ENCODE results near the gene USP48. TPM values are rescaled to one million over a fixed set of nuclear protein-coding genes. Genes with fewer than 3 reads are reported as not detected.

USP48 gene
- total RNA-seq, 1 experiment from 2014 or later = 84.8 TPM

DNA sequence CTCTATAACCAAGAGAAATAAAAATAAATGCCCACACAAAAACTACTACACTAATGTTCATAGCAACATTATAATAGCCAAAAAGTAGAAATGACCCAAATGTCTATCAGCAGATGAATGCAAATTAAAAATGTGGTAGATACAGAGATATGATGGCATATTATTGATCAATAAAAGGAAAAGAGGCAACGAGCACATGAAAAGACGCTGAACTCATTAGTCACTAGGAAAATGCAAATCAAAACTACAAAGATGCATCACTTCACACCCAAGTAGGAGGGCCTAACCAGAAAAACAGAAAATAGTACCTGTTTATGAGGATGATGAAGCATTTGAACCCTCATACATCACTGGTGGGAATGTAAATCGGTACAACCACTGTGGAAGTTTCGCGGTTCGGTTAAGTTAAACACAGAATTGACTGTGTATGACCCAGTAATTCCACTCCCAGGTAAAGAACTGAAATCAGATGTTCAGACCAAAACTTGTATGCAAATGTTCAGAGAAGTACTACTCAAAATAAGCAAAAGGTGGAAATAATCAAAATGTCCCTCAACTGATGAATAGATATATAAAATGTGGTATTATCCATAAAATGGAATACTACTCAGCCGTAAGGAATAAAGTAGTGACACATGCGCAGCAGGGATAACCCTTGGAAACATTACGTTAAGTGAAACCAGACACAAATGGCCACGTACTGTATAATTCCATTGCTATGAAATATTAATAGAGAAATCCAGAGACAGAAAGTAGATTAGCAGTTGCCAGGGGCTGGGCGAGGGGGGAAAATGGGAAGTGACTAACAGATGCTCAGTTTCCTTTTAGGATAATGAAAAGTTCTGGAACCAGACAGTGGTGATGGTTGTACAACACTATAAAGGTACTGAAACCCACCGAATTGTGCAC, 3.1 kb downstream of the USP48 start:
- peaks cover 7% of the 10 kb centered on the region for H3K79me1 ChIP-seq (ENCODE audit: insufficient read depth, low read depth, low read length, poor library complexity, severe bottlenecking)
- no peak overlapping the region; a peak in 1 of 7 replicates for H3K27ac Mint-ChIP-seq
- H3K36me3 Mint-ChIP-seq (ENCODE audit: insufficient read depth in 1 of 3, low read depth in 3 of 3) = peaks cover 2 to 14% (median 7%) of the 10 kb centered on the region in 3 experiments; a peak in 6 of 7 replicates
- H3K27me3 Mint-ChIP-seq (ENCODE audit: low read depth) = no peaks in the 10 kb centered on the region; the same call in 1 of the 2 replicates
- no peak overlapping the region for H3K27ac ChIP-seq (ENCODE audit: insufficient read length, low read depth, low read length)
- H2BK12ac ChIP-seq (ENCODE audit: insufficient read length, low read depth, low read length) = no peak overlapping the region
- no peaks in the 10 kb centered on the region for H3K9me3 ChIP-seq (ENCODE audit: control insufficient read depth, low read depth, low read length)
- H2BK5ac ChIP-seq (ENCODE audit: insufficient read length, low read length) = no peak overlapping the region
- H3K4me1 ChIP-seq (ENCODE audit: insufficient read depth, low read length) = no peaks in the 10 kb centered on the region
- H3K9me3 Mint-ChIP-seq = peaks cover 5 to 11% of the 10 kb centered on the region in 2 experiments; a peak in 3 of 5 replicates
- H2BK20ac ChIP-seq (ENCODE audit: low read depth, low read length, poor library complexity, severe bottlenecking) = no peak overlapping the region
- H2AFZ ChIP-seq (ENCODE audit: low read length) = no peak overlapping the region
- DNase-seq = no peak
- H3K14ac ChIP-seq (ENCODE audit: insufficient read depth, low read length) = no peak overlapping the region
- H3K56ac ChIP-seq (ENCODE audit: insufficient read length, low read depth, low read length) = no peak overlapping the region
- H4K91ac ChIP-seq (ENCODE audit: insufficient read length, low read depth, low read length) = no peak overlapping the region
- no peak overlapping the region for H2AK5ac ChIP-seq (ENCODE audit: insufficient read length, low read length)
- WGBS (ENCODE audit: extremely low coverage, insufficient read length, low lambda C conversion rate) = no CpG with 5 or more reads among the region's 12 CpGs
- no peak overlapping the region for H3T11ph ChIP-seq (ENCODE audit: low read length)
- no peak overlapping the region for H3K4ac ChIP-seq (ENCODE audit: low read depth, low read length)
- no peak overlapping the region for H3K18ac ChIP-seq (ENCODE audit: insufficient read length, low read depth, low read length)
- H3K27me3 ChIP-seq (ENCODE audit: insufficient read depth, low read length) = no peaks in the 10 kb centered on the region
- no peak overlapping the region for H2BK15ac ChIP-seq (ENCODE audit: low read depth, low read length)
- H3K79me2 ChIP-seq (ENCODE audit: insufficient read depth, low read length) = peaks cover 56% of the 10 kb centered on the region
- peaks cover 10 to 17% of the 10 kb centered on the region in 2 experiments for H3K4me1 Mint-ChIP-seq
- no peak overlapping the region for H3K4me2 ChIP-seq (ENCODE audit: insufficient read depth, insufficient read length, low read length)
- H3K23ac ChIP-seq (ENCODE audit: insufficient read length, low read depth, low read length) = no peak overlapping the region
- peak overlapping the region; percentile 28 to 64; a peak in 2 of 5 replicates for H3K4me3 Mint-ChIP-seq
- H3K9ac ChIP-seq (ENCODE audit: extremely low read depth, insufficient read length, low read length) = no peak overlapping the region
- H2BK120ac ChIP-seq (ENCODE audit: low read depth, low read length, poor library complexity, severe bottlenecking) = no peak overlapping the region
- no peak overlapping the region for H4K8ac ChIP-seq (replicated peaks; ENCODE audit: insufficient read length, low read depth, low read length)
- no peaks in the 10 kb centered on the region for H4K20me1 ChIP-seq (ENCODE audit: control insufficient read depth, insufficient read depth, insufficient read length)
- H3K23me2 ChIP-seq (ENCODE audit: insufficient read length, low read depth, low read length, poor library complexity, severe bottlenecking) = peaks cover 9% of the 10 kb centered on the region
- TF ChIP-seq, protein P1, sequence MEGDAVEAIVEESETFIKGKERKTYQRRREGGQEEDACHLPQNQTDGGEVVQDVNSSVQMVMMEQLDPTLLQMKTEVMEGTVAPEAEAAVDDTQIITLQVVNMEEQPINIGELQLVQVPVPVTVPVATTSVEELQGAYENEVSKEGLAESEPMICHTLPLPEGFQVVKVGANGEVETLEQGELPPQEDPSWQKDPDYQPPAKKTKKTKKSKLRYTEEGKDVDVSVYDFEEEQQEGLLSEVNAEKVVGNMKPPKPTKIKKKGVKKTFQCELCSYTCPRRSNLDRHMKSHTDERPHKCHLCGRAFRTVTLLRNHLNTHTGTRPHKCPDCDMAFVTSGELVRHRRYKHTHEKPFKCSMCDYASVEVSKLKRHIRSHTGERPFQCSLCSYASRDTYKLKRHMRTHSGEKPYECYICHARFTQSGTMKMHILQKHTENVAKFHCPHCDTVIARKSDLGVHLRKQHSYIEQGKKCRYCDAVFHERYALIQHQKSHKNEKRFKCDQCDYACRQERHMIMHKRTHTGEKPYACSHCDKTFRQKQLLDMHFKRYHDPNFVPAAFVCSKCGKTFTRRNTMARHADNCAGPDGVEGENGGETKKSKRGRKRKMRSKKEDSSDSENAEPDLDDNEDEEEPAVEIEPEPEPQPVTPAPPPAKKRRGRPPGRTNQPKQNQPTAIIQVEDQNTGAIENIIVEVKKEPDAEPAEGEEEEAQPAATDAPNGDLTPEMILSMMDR (conservative IDR thresholded peaks at IDR 0.05) = no peak
- H4K5ac ChIP-seq (ENCODE audit: insufficient read length, low read depth, low read length) = no peak overlapping the region
